ENCODE data around the gene DPP3.

- TF ChIP-seq CTCF (IDR thresholded peaks at IDR 0.05) (no peak), POLR2A (IDR thresholded peaks at IDR 0.05) (no peak)
Measured at GRCh38 chr11:66492161-66492865, 12.1 kb downstream of the DPP3 start.

Measured in gastroesophageal sphincter (tissue), 3 donors.